Endodermal cell (in vitro differentiated cells): ENCODE data around the gene PPP2R5C. TPM values are rescaled to one million over a fixed set of nuclear protein-coding genes. Genes with fewer than 3 reads are reported as not detected.

Experiments
- DNase-seq: peaks from one replicate; pipeline ENCODE4 v3.0.0-alpha.2; 2017
- H3K27ac ChIP-seq: 2 replicates; pipeline ENCODE4 v1.5.1; 2013; ENCODE audit warnings: mild to moderate bottlenecking, low read depth, low read length, moderate library complexity
- H3K27me3 ChIP-seq: 2 replicates; pipeline ENCODE4 v1.6.1; 2013; ENCODE audit warnings: mild to moderate bottlenecking, low read length, moderate library complexity; ENCODE audit not compliant: insufficient read depth, control insufficient read depth, poor library complexity, severe bottlenecking
- H3K36me3 ChIP-seq: 2 replicates; pipeline ENCODE4 v1.7.0; 2013; ENCODE audit warnings: mild to moderate bottlenecking, low read length, moderate library complexity; ENCODE audit not compliant: control insufficient read depth, insufficient read depth
- H3K4me1 ChIP-seq: one replicate; pipeline ENCODE4 v1.7.0; 2013; ENCODE audit warnings: low read length; ENCODE audit not compliant: control insufficient read depth, insufficient read depth
- H3K4me3 ChIP-seq: 2 replicates; pipeline ENCODE4 v1.5.1; 2013; ENCODE audit warnings: mild to moderate bottlenecking, low read length, moderate library complexity
- H3K9ac ChIP-seq: 2 replicates; pipeline ENCODE4 v1.6.1; 2013; ENCODE audit warnings: mild to moderate bottlenecking, low read length, moderate library complexity; ENCODE audit not compliant: poor library complexity, severe bottlenecking; ENCODE audit errors: extremely low read depth
- H3K9me3 ChIP-seq: 2 replicates; pipeline ENCODE4 v1.6.1; 2013; ENCODE audit warnings: mild to moderate bottlenecking, low read length, moderate library complexity; ENCODE audit not compliant: control insufficient read depth
- H3K27ac Mint-ChIP-seq: 2 replicates; pipeline ENCODE4 v1.8.0; 2020; ENCODE audit warnings: mixed read lengths
- H3K27me3 Mint-ChIP-seq: 2 replicates; pipeline ENCODE4 v1.8.0; 2021; ENCODE audit warnings: mild to moderate bottlenecking, mixed read lengths; ENCODE audit not compliant: insufficient read depth
- H3K36me3 Mint-ChIP-seq: 2 replicates; pipeline ENCODE4 v1.8.0; 2020; ENCODE audit warnings: low read depth, mixed read lengths
- H3K4me1 Mint-ChIP-seq: 2 replicates; pipeline ENCODE4 v1.8.0; 2020; ENCODE audit warnings: mixed read lengths
- H3K4me3 Mint-ChIP-seq: 2 replicates; pipeline ENCODE4 v1.8.0; 2020; ENCODE audit warnings: mild to moderate bottlenecking, moderate library complexity, mixed read lengths
- H3K9me3 Mint-ChIP-seq: 2 replicates; pipeline ENCODE4 v1.8.0; 2020; ENCODE audit warnings: mild to moderate bottlenecking, mixed read lengths
- CTCF ChIP-seq: fragments of 200-600 bp; sonication (generic); conservative IDR thresholded peaks from 2 replicates; pipeline ENCODE4 v1.5.0; 2021; ENCODE audit warnings: antibody characterized with exemption, mild to moderate bottlenecking
- WGBS, 2 experiments: methylation state at CpG; one replicate each; pipeline versions ENCODE4 v1.1.5 to v1.1.7; 2013; ENCODE audit warnings: missing lambda C conversion rate in 2 of 2, mixed read lengths in 1 of 2; ENCODE audit not compliant: insufficient coverage in 1 of 2, insufficient read length in 1 of 2; 5-methylcytosine and 5-hydroxymethylcytosine counted together
- total RNA-seq, 2 donors: library from RNA; stranded (reverse); fragmentation: NEBNext Ultra II Directional in 1 of 2; extraction: Animal tissue kit (Norgen Biotek cat#: 25700) in 1 of 2; gene quantifications; 2 replicates in 1 of 2; 3 replicates in 1 of 2; pipeline ENCODE4 v1.2.1, GENCODE V29; 2021

The PPP2R5C gene
- total RNA-seq, 2 donors from 2014 or later, result 116 to 117 TPM

- no peak for TF ChIP-seq CTCF
- no peak overlapping the region for H3K4me3 ChIP-seq
- peaks cover 6% of the 10 kb centered on the region for H3K9me3 ChIP-seq
- peaks cover 6% of the 10 kb centered on the region for H3K4me1 Mint-ChIP-seq
- H3K4me1 ChIP-seq, result no peaks in the 10 kb centered on the region
- H3K4me3 Mint-ChIP-seq, result no peak overlapping the region
- no peaks in the 10 kb centered on the region for H3K27me3 Mint-ChIP-seq
- DNase-seq, result no peak
- 91 to 93% methylated on average over 11 of the region's 11 CpGs for WGBS, 2 experiments
- H3K36me3 Mint-ChIP-seq, result peaks cover 46% of the 10 kb centered on the region
- peaks cover 4% of the 10 kb centered on the region for H3K9me3 Mint-ChIP-seq
- peaks cover 28% of the 10 kb centered on the region for H3K36me3 ChIP-seq
- no peak overlapping the region for H3K27ac Mint-ChIP-seq
- H3K9ac ChIP-seq, result no peak overlapping the region
- no peak overlapping the region for H3K27ac ChIP-seq
- no peaks in the 10 kb centered on the region for H3K27me3 ChIP-seq
These were observed 60.0 kb downstream of the PPP2R5C start for GRCh38 chr14:101821528-101821927.

GRCh38 chr14:101823066-101823465, 61.6 kb downstream of the PPP2R5C start:
- TF ChIP-seq CTCF, result no peak
- peaks cover 4% of the 10 kb centered on the region for H3K9me3 Mint-ChIP-seq
- no peak overlapping the region for H3K27ac ChIP-seq
- no peak overlapping the region for H3K4me3 ChIP-seq
- WGBS, 2 experiments, result 91 to 98% methylated on average over 4 to 9 of the region's 9 CpGs
- no peaks in the 10 kb centered on the region for H3K4me1 ChIP-seq
- H3K4me1 Mint-ChIP-seq, result peaks cover 6% of the 10 kb centered on the region
- peaks cover 41% of the 10 kb centered on the region for H3K36me3 Mint-ChIP-seq
- H3K9me3 ChIP-seq, result peaks cover 6% of the 10 kb centered on the region
- H3K9ac ChIP-seq, result no peak overlapping the region
- no peak for DNase-seq
- H3K4me3 Mint-ChIP-seq, result no peak overlapping the region
- H3K27me3 Mint-ChIP-seq, result no peaks in the 10 kb centered on the region
- H3K36me3 ChIP-seq, result peaks cover 28% of the 10 kb centered on the region
- no peaks in the 10 kb centered on the region for H3K27me3 ChIP-seq
- H3K27ac Mint-ChIP-seq, result no peak overlapping the region

- H3K4me1 Mint-ChIP-seq, result peaks cover 6% of the 10 kb centered on the region
- TF ChIP-seq CTCF, result no peak
- H3K4me3 Mint-ChIP-seq, result no peak overlapping the region
- no peak overlapping the region for H3K9ac ChIP-seq
- no peak for DNase-seq
- H3K27ac ChIP-seq, result no peak overlapping the region
- H3K36me3 Mint-ChIP-seq, result peaks cover 40% of the 10 kb centered on the region
- no peaks in the 10 kb centered on the region for H3K27me3 ChIP-seq
- H3K27me3 Mint-ChIP-seq, result no peaks in the 10 kb centered on the region
- H3K36me3 ChIP-seq, result peaks cover 27% of the 10 kb centered on the region
- H3K9me3 ChIP-seq, result peaks cover 6% of the 10 kb centered on the region
- no peak overlapping the region for H3K27ac Mint-ChIP-seq
- H3K4me3 ChIP-seq, result no peak overlapping the region
- no peaks in the 10 kb centered on the region for H3K4me1 ChIP-seq
- H3K9me3 Mint-ChIP-seq, result peaks cover 4% of the 10 kb centered on the region
- WGBS, 2 experiments, result 94 to 95% methylated on average over 10 to 12 of the region's 12 CpGs
These were observed 62.1 kb downstream of the PPP2R5C start for GRCh38 chr14:101823511-101824120.
